ENCODE measurements around the gene MAGI1. TPM values are rescaled to one million over a fixed set of nuclear protein-coding genes. Genes with fewer than 3 reads are reported as not detected.

The MAGI1 gene
- total RNA-seq, 2 donors from 2014 or later, result 37.5 to 51.6 TPM

DNA sequence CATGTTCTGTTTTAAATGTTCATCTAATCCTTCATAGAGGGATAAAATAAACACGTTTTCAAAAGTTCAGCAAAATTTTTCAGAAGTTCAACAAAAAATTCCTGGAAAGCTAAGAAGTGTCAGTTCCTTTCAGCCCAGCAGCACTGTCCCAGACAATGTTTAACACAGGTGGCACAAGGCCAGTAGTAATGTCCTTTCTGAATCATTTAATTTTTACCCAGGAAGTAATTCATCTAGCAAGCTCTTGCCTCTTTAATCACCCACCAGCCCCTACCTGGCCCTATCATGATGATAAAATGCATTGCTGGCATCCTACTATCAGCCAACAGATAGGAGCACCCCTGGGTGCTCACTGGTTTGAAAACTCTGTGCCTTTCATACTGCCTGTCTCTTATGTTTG, 723.8 kb downstream of the MAGI1 start:
- intact Hi-C loops (cut with DNase I), result no loop called here
- 57% methylated on average over 1 of the region's 1 CpG for WGBS
- no peak overlapping the region for H3K27ac ChIP-seq
- H3K4me1 ChIP-seq (replicated peaks), result no peaks in the 10 kb centered on the region
- DNase-seq (ENCODE audit: low spot score), result no peak
- no peaks in the 10 kb centered on the region for H3K9me3 ChIP-seq
- TF ChIP-seq POLR2A (IDR thresholded peaks at IDR 0.05) (no peak), POLR2AphosphoS5 (IDR thresholded peaks at IDR 0.05) (no peak)
- TF ChIP-seq, protein P1, sequence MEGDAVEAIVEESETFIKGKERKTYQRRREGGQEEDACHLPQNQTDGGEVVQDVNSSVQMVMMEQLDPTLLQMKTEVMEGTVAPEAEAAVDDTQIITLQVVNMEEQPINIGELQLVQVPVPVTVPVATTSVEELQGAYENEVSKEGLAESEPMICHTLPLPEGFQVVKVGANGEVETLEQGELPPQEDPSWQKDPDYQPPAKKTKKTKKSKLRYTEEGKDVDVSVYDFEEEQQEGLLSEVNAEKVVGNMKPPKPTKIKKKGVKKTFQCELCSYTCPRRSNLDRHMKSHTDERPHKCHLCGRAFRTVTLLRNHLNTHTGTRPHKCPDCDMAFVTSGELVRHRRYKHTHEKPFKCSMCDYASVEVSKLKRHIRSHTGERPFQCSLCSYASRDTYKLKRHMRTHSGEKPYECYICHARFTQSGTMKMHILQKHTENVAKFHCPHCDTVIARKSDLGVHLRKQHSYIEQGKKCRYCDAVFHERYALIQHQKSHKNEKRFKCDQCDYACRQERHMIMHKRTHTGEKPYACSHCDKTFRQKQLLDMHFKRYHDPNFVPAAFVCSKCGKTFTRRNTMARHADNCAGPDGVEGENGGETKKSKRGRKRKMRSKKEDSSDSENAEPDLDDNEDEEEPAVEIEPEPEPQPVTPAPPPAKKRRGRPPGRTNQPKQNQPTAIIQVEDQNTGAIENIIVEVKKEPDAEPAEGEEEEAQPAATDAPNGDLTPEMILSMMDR (IDR thresholded peaks at IDR 0.05), result no peak
- no peak overlapping the region for H3K4me3 ChIP-seq
- no peaks in the 10 kb centered on the region for H3K36me3 ChIP-seq
- no peaks in the 10 kb centered on the region for H3K27me3 ChIP-seq (replicated peaks; ENCODE audit: insufficient read depth)

DNA sequence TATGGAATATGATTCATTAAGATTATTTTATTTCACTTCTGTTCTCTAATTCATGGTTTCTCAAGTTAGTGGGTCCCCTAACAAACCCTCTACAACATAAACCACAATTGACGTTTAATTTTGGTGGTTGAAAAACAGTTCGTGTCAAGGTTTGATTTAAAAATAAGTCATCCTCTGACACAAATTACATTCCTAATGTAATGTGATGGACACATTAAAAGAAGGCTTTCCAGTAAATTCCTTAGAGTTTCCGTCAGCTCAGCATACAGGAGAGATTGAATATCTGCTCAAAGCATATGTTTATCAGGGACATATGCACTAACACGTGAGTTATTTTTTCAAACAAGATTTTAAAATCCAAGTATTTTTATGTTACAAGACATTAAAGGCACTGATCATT, 724.4 kb downstream of the MAGI1 start:
- TF ChIP-seq, protein P1 (IDR thresholded peaks at IDR 0.05), result no peak
- TF ChIP-seq POLR2AphosphoS5 (IDR thresholded peaks at IDR 0.05), result no peak
- no peak for TF ChIP-seq POLR2A (IDR thresholded peaks at IDR 0.05)
- H3K36me3 ChIP-seq, result no peaks in the 10 kb centered on the region
- intact Hi-C loops (cut with DNase I), result no loop called here

DNA sequence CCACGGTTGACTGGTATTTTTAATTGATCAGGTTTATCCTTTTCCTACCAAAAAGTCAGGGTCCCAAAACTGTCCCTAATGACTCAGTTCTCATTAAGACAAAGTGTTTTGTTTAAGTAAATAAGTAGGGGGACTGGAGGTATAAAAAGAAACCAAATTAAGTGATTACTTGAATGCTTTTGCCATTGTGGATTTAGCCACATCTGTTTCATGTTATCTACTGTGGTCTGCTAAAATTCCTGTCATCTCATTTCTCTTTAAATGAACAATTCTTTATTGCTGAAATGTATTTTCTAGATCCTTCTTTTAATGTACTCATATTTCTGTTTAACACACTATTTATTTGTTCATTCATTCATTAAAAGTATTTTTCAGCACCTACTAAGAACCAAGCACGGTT, 725.1 kb downstream of the MAGI1 start:
- Histone ChIP-seq H3K4me3 (no peak overlapping the region), H3K27me3 (replicated peaks; ENCODE audit: insufficient read depth) (no peaks in the 10 kb centered on the region), H3K36me3 (no peaks in the 10 kb centered on the region), H3K27ac (no peak overlapping the region), H3K4me1 (replicated peaks) (no peaks in the 10 kb centered on the region), H3K9me3 (no peaks in the 10 kb centered on the region)
- intact Hi-C loops (cut with DNase I), result no loop called here
- 89% methylated on average over 2 of the region's 2 CpGs for WGBS
- no peak for DNase-seq (ENCODE audit: low spot score)
- no peak for TF ChIP-seq POLR2AphosphoS5 (IDR thresholded peaks at IDR 0.05)
- TF ChIP-seq POLR2A (IDR thresholded peaks at IDR 0.05), result no peak
- TF ChIP-seq, protein P1 (IDR thresholded peaks at IDR 0.05), result no peak

More for the DNA sequence above, 724.4 kb downstream of the MAGI1 start:
- Histone ChIP-seq H3K4me1 (replicated peaks) (no peaks in the 10 kb centered on the region), H3K27ac (no peak overlapping the region), H3K4me3 (no peak overlapping the region), H3K27me3 (replicated peaks; ENCODE audit: insufficient read depth) (no peaks in the 10 kb centered on the region), H3K9me3 (no peaks in the 10 kb centered on the region)
- WGBS, result 78% methylated on average over 4 of the region's 4 CpGs
- DNase-seq (ENCODE audit: low spot score), result no peak

DNA sequence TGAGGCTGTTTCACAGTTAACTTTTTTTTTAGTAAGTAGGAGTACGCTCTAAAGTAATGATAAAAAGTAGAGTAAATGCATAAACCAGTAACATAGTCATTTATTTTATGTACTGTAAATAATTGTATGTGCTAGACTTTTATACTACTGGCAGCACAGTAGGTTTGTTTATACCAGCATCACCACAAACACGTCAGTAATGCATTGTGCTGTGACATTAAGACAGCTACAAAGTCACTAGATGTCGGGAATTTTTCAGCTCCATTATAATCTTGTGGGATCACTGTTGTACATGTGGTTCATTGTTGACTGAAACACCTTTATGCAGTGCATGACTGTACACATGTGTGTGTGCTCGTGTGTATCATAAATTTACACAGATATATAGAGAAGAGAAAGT, 732.9 kb downstream of the MAGI1 start:
- Histone ChIP-seq H3K36me3 (no peaks in the 10 kb centered on the region), H3K27me3 (replicated peaks; ENCODE audit: insufficient read depth) (no peaks in the 10 kb centered on the region), H3K9me3 (no peaks in the 10 kb centered on the region), H3K27ac (no peak overlapping the region), H3K4me3 (no peak overlapping the region), H3K4me1 (replicated peaks) (no peaks in the 10 kb centered on the region)
- WGBS, result 85% methylated on average over 4 of the region's 4 CpGs
- no peak for DNase-seq (ENCODE audit: low spot score)
- TF ChIP-seq, protein P1 (IDR thresholded peaks at IDR 0.05), result no peak
- no peak for TF ChIP-seq POLR2A (IDR thresholded peaks at IDR 0.05)
- TF ChIP-seq POLR2AphosphoS5 (IDR thresholded peaks at IDR 0.05), result no peak
- intact Hi-C loops (cut with DNase I), result no loop called here

Small RNA genes lying within 50 kb of the gene (small RNA-seq; reads per million reads assigned to genes)
- 0 reads per million in 2 donors for gene RF00019

Other genes with a start within 250 kb of the MAGI1 start
- 10 to 100 TPM; 24.4 to 32.3 TPM for gene SLC25A26, start 182.1 kb upstream of the MAGI1 start, total RNA-seq

All from prostate gland (tissue), 2 donors.